ENCODE results near the gene ADARB1. TPM values are rescaled to one million over a fixed set of nuclear protein-coding genes. Genes with fewer than 3 reads are reported as not detected.

The ADARB1 gene
- total and polyA plus RNA-seq, 9 of the 15 experiments (the other 6 are each of a cell fraction or from before 2014, with no cell fraction given) = 6.7 to 16.0 (median 8.3) TPM

DNA sequence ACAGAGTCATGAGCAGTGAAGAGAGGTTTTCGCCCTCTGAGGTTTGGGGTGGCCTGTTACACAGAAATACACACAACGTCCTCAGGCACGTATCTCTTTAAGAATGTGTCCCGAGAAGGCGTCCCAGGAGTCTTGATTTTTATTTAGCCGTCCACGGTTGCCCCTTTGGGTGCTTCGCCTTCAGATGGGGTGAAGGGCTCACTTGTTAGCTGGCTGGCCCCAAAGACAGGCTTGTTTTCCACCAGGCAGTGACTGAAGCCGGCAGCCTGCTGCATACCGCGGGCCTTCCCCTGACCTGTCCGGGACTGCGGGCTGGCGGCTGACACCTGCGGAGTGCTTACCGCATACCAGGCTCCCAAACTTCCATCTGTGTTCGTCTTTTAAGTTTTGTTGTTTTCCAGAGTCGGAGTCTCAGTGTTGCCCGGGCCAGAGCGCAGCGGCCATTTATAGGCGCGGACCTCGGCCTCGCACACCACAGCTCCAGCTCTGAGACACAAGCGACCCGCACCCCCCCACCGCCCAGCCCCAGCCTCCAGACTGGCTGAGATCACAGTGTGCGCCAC, 1.6 kb upstream of the ADARB1 start (continued):
- TF ChIP-seq, protein P1, sequence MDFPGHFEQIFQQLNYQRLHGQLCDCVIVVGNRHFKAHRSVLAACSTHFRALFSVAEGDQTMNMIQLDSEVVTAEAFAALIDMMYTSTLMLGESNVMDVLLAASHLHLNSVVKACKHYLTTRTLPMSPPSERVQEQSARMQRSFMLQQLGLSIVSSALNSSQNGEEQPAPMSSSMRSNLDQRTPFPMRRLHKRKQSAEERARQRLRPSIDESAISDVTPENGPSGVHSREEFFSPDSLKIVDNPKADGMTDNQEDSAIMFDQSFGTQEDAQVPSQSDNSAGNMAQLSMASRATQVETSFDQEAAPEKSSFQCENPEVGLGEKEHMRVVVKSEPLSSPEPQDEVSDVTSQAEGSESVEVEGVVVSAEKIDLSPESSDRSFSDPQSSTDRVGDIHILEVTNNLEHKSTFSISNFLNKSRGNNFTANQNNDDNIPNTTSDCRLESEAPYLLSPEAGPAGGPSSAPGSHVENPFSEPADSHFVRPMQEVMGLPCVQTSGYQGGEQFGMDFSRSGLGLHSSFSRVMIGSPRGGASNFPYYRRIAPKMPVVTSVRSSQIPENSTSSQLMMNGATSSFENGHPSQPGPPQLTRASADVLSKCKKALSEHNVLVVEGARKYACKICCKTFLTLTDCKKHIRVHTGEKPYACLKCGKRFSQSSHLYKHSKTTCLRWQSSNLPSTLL (IDR thresholded peaks at IDR 0.05) = no peak
- TF ChIP-seq, protein P2, sequence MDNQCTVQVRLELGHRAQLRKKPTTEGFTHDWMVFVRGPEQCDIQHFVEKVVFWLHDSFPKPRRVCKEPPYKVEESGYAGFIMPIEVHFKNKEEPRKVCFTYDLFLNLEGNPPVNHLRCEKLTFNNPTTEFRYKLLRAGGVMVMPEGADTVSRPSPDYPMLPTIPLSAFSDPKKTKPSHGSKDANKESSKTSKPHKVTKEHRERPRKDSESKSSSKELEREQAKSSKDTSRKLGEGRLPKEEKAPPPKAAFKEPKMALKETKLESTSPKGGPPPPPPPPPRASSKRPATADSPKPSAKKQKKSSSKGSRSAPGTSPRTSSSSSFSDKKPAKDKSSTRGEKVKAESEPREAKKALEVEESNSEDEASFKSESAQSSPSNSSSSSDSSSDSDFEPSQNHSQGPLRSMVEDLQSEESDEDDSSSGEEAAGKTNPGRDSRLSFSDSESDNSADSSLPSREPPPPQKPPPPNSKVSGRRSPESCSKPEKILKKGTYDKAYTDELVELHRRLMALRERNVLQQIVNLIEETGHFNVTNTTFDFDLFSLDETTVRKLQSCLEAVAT (IDR thresholded peaks at IDR 0.05) = 0 out of 4 replicates have a peak, but pooled peaks of 1 of the 2 experiments have one; percentile 23
- TF ChIP-seq ZNF584 (CRISPR knock-in tag; IDR thresholded peaks at IDR 0.05; ENCODE audit: low read depth) (no peak), HOXB6 (CRISPR knock-in tag; IDR thresholded peaks at IDR 0.05; ENCODE audit: borderline replicate concordance) (no peak), SRF (CRISPR knock-in tag; IDR thresholded peaks at IDR 0.05) (no peak), ZNF124 (CRISPR knock-in tag; IDR thresholded peaks at IDR 0.05) (0 out of 2 replicates have a peak, but pooled peaks have one; percentile 28), ZFX (CRISPR knock-in tag; IDR thresholded peaks at IDR 0.05) (peak; percentile 19), YY1 (IDR thresholded peaks at IDR 0.05; ENCODE audit: borderline replicate concordance in 1 of 3, control insufficient read depth in 1 of 3, extremely low read depth in 1 of 3, insufficient read depth in 3 of 3, insufficient read length in 1 of 3, insufficient replicate concordance in 2 of 3, low read depth in 1 of 3, low read length in 2 of 3) (peak in 1 of 3 experiments; percentile 55), CBFB (CRISPR knock-in tag; IDR thresholded peaks at IDR 0.05) (no peak), BCL6 (CRISPR knock-in tag; IDR thresholded peaks at IDR 0.05) (no peak), ZNF146 (CRISPR knock-in tag; IDR thresholded peaks at IDR 0.05; ENCODE audit: unreplicated experiment) (no peak)
- TF ChIP-seq, protein P3, sequence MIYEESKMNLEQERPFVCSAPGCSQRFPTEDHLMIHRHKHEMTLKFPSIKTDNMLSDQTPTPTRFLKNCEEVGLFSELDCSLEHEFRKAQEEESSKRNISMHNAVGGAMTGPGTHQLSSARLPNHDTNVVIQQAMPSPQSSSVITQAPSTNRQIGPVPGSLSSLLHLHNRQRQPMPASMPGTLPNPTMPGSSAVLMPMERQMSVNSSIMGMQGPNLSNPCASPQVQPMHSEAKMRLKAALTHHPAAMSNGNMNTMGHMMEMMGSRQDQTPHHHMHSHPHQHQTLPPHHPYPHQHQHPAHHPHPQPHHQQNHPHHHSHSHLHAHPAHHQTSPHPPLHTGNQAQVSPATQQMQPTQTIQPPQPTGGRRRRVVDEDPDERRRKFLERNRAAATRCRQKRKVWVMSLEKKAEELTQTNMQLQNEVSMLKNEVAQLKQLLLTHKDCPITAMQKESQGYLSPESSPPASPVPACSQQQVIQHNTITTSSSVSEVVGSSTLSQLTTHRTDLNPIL (CRISPR knock-in tag; IDR thresholded peaks at IDR 0.05) = no peak

Measured in K562 (cell line).